WTC11 (cell line): ENCODE data around the gene FBN2. TPM values are rescaled to one million over a fixed set of nuclear protein-coding genes. Genes with fewer than 3 reads are reported as not detected.

ENCODE experiments used
- AFF4 ChIP-seq: sonication (generic); formaldehyde crosslinking; IDR thresholded peaks from 2 replicates; pipeline ENCODE4 v1.8.1; 2023; ENCODE audit warnings: mild to moderate bottlenecking, missing genetic modification reagents, borderline replicate concordance
- ARID4B ChIP-seq: sonication (generic); formaldehyde crosslinking; IDR thresholded peaks from 2 replicates; pipeline ENCODE4 v1.8.0; 2023; ENCODE audit warnings: missing genetic modification reagents, mild to moderate bottlenecking, borderline replicate concordance
- CDX4 ChIP-seq: fragments of 250-450 bp; sonication (Bioruptor Pico); IDR thresholded peaks from 2 replicates; pipeline ENCODE4 v1.9.0; 2021; ENCODE audit warnings: moderate library complexity, mild to moderate bottlenecking, inconsistent platforms, borderline replicate concordance
- E2F1 ChIP-seq: sonication (generic); formaldehyde crosslinking; IDR thresholded peaks from 2 replicates; pipeline ENCODE4 v1.8.0; 2022; ENCODE audit warnings: mild to moderate bottlenecking, missing genetic modification reagents
- E2F5 ChIP-seq: sonication (generic); formaldehyde crosslinking; IDR thresholded peaks from 2 replicates; pipeline ENCODE4 v1.8.1; 2022; ENCODE audit warnings: mild to moderate bottlenecking, moderate library complexity, missing genetic modification reagents
- ELF4 ChIP-seq: sonication (generic); formaldehyde crosslinking; IDR thresholded peaks from 2 replicates; pipeline ENCODE4 v1.8.1; 2022; ENCODE audit warnings: low read depth, mild to moderate bottlenecking, moderate library complexity, missing genetic modification reagents
- ERG ChIP-seq: fragments of 250-450 bp; sonication (Bioruptor Pico); IDR thresholded peaks from 2 replicates; pipeline ENCODE4 v1.8.0; 2021; ENCODE audit warnings: mild to moderate bottlenecking
- ETV6 ChIP-seq: sonication (generic); formaldehyde crosslinking; IDR thresholded peaks from 2 replicates; pipeline ENCODE4 v1.8.1; 2022; ENCODE audit warnings: mild to moderate bottlenecking, missing genetic modification reagents
- GRHL2 ChIP-seq: fragments of 250-450 bp; sonication (Bioruptor Pico); IDR thresholded peaks from 2 replicates; pipeline ENCODE4 v1.8.0; 2022; ENCODE audit warnings: mild to moderate bottlenecking, moderate library complexity; ENCODE audit not compliant: insufficient replicate concordance, severe bottlenecking
- HMGA2 ChIP-seq: fragments of 250-450 bp; sonication (Bioruptor Pico); IDR thresholded peaks from 2 replicates; pipeline ENCODE4 v1.4.0; 2021; ENCODE audit warnings: mild to moderate bottlenecking, moderate library complexity
- HMGXB4 ChIP-seq: sonication (generic); formaldehyde crosslinking; IDR thresholded peaks from 2 replicates; pipeline ENCODE4 v1.8.1; 2023; ENCODE audit warnings: mild to moderate bottlenecking, moderate library complexity, missing genetic modification reagents
- IRF1 ChIP-seq: sonication (generic); formaldehyde crosslinking; IDR thresholded peaks from 2 replicates; pipeline ENCODE4 v1.8.0; 2023; ENCODE audit warnings: missing genetic modification reagents
- JAZF1 ChIP-seq: fragments of 250-450 bp; sonication (Bioruptor Pico); IDR thresholded peaks from 2 replicates; pipeline ENCODE4 v1.9.0; 2021; ENCODE audit warnings: moderate library complexity, mild to moderate bottlenecking, inconsistent platforms
- MXD4 ChIP-seq: fragments of 250-450 bp; sonication (Bioruptor Pico); IDR thresholded peaks from 2 replicates; pipeline ENCODE4 v1.8.0; 2021; ENCODE audit warnings: mild to moderate bottlenecking, moderate library complexity, borderline replicate concordance
- NFATC4 ChIP-seq: fragments of 250-450 bp; sonication (Bioruptor Pico); IDR thresholded peaks from 2 replicates; pipeline ENCODE4 v1.9.0; 2021; ENCODE audit warnings: mild to moderate bottlenecking
- RELA ChIP-seq: sonication (generic); formaldehyde crosslinking; IDR thresholded peaks from 2 replicates; pipeline ENCODE4 v1.8.1; 2022; ENCODE audit warnings: missing genetic modification reagents, mild to moderate bottlenecking, borderline replicate concordance
- RORB ChIP-seq: fragments of 250-450 bp; sonication (Bioruptor Pico); IDR thresholded peaks from 2 replicates; pipeline ENCODE4 v1.9.0; 2021; ENCODE audit warnings: mild to moderate bottlenecking
- TEAD1 ChIP-seq: sonication (generic); formaldehyde crosslinking; IDR thresholded peaks from 2 replicates; pipeline ENCODE4 v1.8.0; 2022; ENCODE audit warnings: mild to moderate bottlenecking, missing genetic modification reagents
- TP53 ChIP-seq: sonication (generic); formaldehyde crosslinking; IDR thresholded peaks from 2 replicates; pipeline ENCODE4 v1.8.1; 2023; ENCODE audit warnings: mild to moderate bottlenecking, missing genetic modification reagents
- USF2 ChIP-seq: sonication (generic); formaldehyde crosslinking; IDR thresholded peaks from 2 replicates; pipeline ENCODE4 v1.8.1; 2023; ENCODE audit warnings: mild to moderate bottlenecking, missing genetic modification reagents, moderate library complexity
- ZNF121 ChIP-seq: sonication (generic); formaldehyde crosslinking; IDR thresholded peaks from 2 replicates; pipeline ENCODE4 v1.8.0; 2023; ENCODE audit warnings: missing genetic modification reagents
- ZNF263 ChIP-seq: sonication (generic); formaldehyde crosslinking; IDR thresholded peaks from 2 replicates; pipeline ENCODE4 v1.8.1; 2022; ENCODE audit warnings: low read depth, mild to moderate bottlenecking, moderate library complexity, missing genetic modification reagents
- total RNA-seq: library from RNA; stranded (reverse); gene quantifications from 3 replicates; pipeline ENCODE4 v1.2.3, GENCODE V29; 2021

The FBN2 gene
- total RNA-seq, 1 experiment from 2014 or later = 56.7 TPM

GRCh38 chr5:128538250-128539037, 399 bp upstream of the FBN2 start (continued):
- TF ChIP-seq ETV6 = no peak; the same call in 1 of the 2 replicates
- no peak for TF ChIP-seq GRHL2 (CRISPR knock-in tag)
- TF ChIP-seq RELA (CRISPR knock-in tag) = no peak
- TF ChIP-seq ZNF121 (CRISPR knock-in tag) = peak; percentile 60; the same call in 1 of the 2 replicates
- no peak; the same call in 1 of the 2 replicates for TF ChIP-seq E2F5
- no peak for TF ChIP-seq E2F1 (CRISPR knock-in tag)
- TF ChIP-seq AFF4 (CRISPR knock-in tag) = 0 out of 2 replicates have a peak, but pooled peaks have one; percentile 36
- no peak for TF ChIP-seq JAZF1 (CRISPR knock-in tag)
- no peak for TF ChIP-seq TP53 (CRISPR knock-in tag)
- TF ChIP-seq ELF4 (CRISPR knock-in tag) = no peak
- no peak for TF ChIP-seq TEAD1 (CRISPR knock-in tag)
- no peak for TF ChIP-seq MXD4 (CRISPR knock-in tag)
- TF ChIP-seq USF2 (CRISPR knock-in tag) = no peak
- no peak for TF ChIP-seq HMGXB4 (CRISPR knock-in tag)
- no peak for TF ChIP-seq IRF1 (CRISPR knock-in tag)
- TF ChIP-seq ERG (CRISPR knock-in tag) = no peak
- no peak for TF ChIP-seq ARID4B
- TF ChIP-seq NFATC4 = no peak
- TF ChIP-seq HMGA2 (CRISPR knock-in tag) = peak; percentile 17; the same call in 1 of the 2 replicates
- TF ChIP-seq ZNF263 (CRISPR knock-in tag) = 0 out of 2 replicates have a peak, but pooled peaks have one; percentile 3
- no peak for TF ChIP-seq CDX4
- TF ChIP-seq RORB (CRISPR knock-in tag) = no peak
